Measurements from ENCODE around the gene GPATCH1.

DNA sequence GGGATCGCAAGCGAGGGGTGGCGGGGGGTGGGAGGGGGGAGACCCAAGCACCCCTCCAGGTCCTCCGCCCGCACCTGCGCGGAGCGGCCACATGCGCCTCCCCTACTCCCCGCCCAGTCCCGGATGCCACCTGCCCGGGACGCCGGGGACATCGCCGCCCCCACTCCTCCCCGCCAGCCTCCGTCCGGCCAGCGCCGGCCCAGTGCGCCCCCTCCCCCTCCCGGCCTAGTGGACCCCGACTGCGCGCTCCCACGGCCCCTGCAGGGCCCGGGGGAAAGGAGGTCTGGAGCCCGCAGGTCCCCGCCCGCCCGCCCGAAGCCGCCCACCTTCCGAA, 16.6 kb upstream of the GPATCH1 start:
- TF ChIP-seq, protein P1, sequence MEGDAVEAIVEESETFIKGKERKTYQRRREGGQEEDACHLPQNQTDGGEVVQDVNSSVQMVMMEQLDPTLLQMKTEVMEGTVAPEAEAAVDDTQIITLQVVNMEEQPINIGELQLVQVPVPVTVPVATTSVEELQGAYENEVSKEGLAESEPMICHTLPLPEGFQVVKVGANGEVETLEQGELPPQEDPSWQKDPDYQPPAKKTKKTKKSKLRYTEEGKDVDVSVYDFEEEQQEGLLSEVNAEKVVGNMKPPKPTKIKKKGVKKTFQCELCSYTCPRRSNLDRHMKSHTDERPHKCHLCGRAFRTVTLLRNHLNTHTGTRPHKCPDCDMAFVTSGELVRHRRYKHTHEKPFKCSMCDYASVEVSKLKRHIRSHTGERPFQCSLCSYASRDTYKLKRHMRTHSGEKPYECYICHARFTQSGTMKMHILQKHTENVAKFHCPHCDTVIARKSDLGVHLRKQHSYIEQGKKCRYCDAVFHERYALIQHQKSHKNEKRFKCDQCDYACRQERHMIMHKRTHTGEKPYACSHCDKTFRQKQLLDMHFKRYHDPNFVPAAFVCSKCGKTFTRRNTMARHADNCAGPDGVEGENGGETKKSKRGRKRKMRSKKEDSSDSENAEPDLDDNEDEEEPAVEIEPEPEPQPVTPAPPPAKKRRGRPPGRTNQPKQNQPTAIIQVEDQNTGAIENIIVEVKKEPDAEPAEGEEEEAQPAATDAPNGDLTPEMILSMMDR (conservative IDR thresholded peaks at IDR 0.05; ENCODE audit: low read depth, low read length) = no peak
- TF ChIP-seq POLR2A (IDR thresholded peaks at IDR 0.05; ENCODE audit: low read depth, low read length) (no peak), FOS (IDR thresholded peaks at IDR 0.05; ENCODE audit: low read depth, low read length) (no peak), RFX5 (IDR thresholded peaks at IDR 0.05; ENCODE audit: low read depth, low read length) (no peak)
- TF ChIP-seq, protein P2, sequence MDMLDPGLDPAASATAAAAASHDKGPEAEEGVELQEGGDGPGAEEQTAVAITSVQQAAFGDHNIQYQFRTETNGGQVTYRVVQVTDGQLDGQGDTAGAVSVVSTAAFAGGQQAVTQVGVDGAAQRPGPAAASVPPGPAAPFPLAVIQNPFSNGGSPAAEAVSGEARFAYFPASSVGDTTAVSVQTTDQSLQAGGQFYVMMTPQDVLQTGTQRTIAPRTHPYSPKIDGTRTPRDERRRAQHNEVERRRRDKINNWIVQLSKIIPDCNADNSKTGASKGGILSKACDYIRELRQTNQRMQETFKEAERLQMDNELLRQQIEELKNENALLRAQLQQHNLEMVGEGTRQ (IDR thresholded peaks at IDR 0.05; ENCODE audit: low read depth, low read length) = no peak

Data from IMR-90 (cell line).